ENCODE measurements around the gene NDUFA6.

Gene NDUFA6

DNA sequence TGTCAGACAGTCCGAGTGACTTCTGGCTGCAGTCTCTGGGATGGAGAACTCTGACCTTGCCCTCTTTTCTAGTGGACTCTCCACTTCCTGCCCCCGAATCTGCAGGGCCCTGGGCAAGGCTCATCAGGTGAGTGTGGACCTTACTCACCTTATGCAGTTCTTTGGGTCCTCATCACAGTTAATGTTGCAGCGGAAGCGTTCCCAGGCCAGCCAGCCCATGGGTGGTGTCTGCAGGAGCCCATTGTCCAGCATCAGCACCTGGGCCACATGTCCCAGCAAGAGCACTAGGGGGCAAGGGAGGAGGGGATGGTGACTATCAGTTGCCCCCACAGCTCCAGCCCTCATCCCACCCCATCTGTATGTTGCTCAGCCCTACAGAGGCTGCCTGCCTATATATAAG lies 22.3 kb downstream of the NDUFA6 start:
- Mint-ChIP-seq H3K4me1 (ENCODE audit: low read depth) (peaks cover 19% of the 10 kb centered on the region), H3K27ac (no peak overlapping the region), H3K27me3 (no peaks in the 10 kb centered on the region), H3K36me3 (ENCODE audit: low read depth) (peaks cover 14% of the 10 kb centered on the region), H3K4me3 (no peak overlapping the region), H3K9me3 (no peaks in the 10 kb centered on the region)

GRCh38 chr22:42067671-42068251 lies 22.8 kb downstream of the NDUFA6 start:
- no peak overlapping the region for H3K4me3 Mint-ChIP-seq

DNA sequence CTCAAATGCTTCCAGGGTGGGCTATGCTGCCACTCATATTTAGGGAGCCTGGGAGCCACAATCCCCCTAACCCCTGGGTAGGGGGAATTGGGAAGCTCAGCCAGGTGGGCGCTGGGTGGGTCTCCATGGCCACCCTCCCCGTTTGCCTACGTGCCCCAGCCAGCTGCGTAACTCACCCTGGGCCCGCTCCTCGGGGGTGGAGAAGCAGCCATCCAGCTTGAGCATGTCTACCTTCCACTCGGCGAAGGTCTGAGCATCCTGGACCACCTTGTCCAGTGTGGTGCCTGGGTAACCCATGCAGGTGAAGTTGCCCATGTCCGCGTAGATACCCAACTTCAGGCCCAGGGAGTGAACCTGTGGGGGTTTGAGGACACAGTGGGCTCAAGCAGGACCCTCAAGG lies 23.6 kb downstream of the NDUFA6 start:
- no peak overlapping the region for H3K27ac Mint-ChIP-seq
- no peaks in the 10 kb centered on the region for H3K9me3 Mint-ChIP-seq
- H3K36me3 Mint-ChIP-seq (ENCODE audit: low read depth), result peaks cover 14% of the 10 kb centered on the region
- H3K4me3 Mint-ChIP-seq, result no peak overlapping the region
- peaks cover 16% of the 10 kb centered on the region for H3K4me1 Mint-ChIP-seq (ENCODE audit: low read depth)
- H3K27me3 Mint-ChIP-seq, result no peaks in the 10 kb centered on the region

More at GRCh38 chr22:42067671-42068251, 22.8 kb downstream of the NDUFA6 start:
- Mint-ChIP-seq H3K4me1 (ENCODE audit: low read depth) (peaks cover 16% of the 10 kb centered on the region), H3K36me3 (ENCODE audit: low read depth) (peaks cover 14% of the 10 kb centered on the region), H3K27me3 (no peaks in the 10 kb centered on the region), H3K27ac (no peak overlapping the region), H3K9me3 (no peaks in the 10 kb centered on the region)

DNA sequence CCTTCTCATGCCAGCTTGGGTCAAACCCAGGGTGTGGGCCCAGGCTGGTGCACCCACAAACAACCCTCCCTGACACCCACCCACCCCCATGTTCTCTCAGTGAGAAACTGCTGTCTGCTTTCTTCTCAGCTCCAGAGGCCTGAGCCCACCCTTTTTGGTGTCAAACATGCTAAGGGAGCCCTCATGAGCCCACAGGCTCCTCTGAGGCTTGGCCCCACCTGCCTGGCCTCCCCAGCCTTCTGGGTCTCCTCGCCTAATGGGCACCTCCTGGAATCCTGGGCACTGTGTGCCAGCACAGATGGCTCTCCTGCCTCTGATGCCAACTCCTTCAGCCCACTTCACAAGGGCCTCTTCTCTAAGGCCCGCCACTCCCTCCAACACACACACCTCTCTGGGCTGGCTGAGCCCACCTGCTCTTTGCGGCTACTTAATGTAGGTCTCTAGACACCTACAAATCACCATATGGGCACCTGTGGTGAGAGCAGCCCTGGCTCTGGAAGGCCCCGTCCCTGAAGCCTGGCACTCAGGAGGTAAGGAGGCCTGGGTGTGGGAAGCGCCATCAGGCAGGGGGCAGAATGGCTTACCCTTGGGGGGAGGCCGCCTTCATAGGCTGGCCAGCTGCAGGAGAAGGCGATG lies 24.3 kb downstream of the NDUFA6 start:
- Mint-ChIP-seq H3K27me3 (no peaks in the 10 kb centered on the region), H3K36me3 (ENCODE audit: low read depth) (peaks cover 14% of the 10 kb centered on the region), H3K9me3 (no peaks in the 10 kb centered on the region), H3K4me1 (ENCODE audit: low read depth) (peaks cover 10% of the 10 kb centered on the region), H3K4me3 (no peak overlapping the region), H3K27ac (no peak overlapping the region)

- peaks cover 4% of the 10 kb centered on the region for H3K4me1 Mint-ChIP-seq (ENCODE audit: low read depth)
- peaks cover 19% of the 10 kb centered on the region for H3K36me3 Mint-ChIP-seq (ENCODE audit: low read depth)
- no peak overlapping the region for H3K4me3 Mint-ChIP-seq
- no peak overlapping the region for H3K27ac Mint-ChIP-seq
- no peaks in the 10 kb centered on the region for H3K9me3 Mint-ChIP-seq
- H3K27me3 Mint-ChIP-seq, result no peaks in the 10 kb centered on the region
Observed at GRCh38 chr22:42065438-42066125, 25.0 kb downstream of the NDUFA6 start.

DNA sequence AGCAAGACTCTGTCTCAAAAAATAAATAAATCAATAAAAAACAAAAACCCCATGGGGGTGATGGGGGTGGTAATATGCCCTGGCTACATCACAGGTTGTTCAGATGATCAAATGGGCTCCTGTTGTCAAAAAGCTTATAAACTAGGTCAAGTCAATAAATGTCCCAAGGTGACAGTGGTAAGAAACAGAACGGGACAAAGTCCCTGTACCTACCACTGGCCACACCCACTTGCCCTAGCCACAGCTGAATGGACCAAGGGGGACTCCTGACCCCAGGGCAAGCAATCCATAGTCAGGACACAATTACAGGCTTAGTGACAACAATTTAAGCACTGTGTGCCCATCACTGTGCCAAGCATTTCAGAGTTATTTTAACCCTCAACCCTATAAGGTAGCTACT lies 25.9 kb downstream of the NDUFA6 start:
- H3K9me3 Mint-ChIP-seq, result no peaks in the 10 kb centered on the region
- H3K27ac Mint-ChIP-seq, result no peak overlapping the region
- H3K4me3 Mint-ChIP-seq, result no peak overlapping the region
- H3K27me3 Mint-ChIP-seq, result no peaks in the 10 kb centered on the region
- no peaks in the 10 kb centered on the region for H3K4me1 Mint-ChIP-seq (ENCODE audit: low read depth)
- H3K36me3 Mint-ChIP-seq (ENCODE audit: low read depth), result peaks cover 25% of the 10 kb centered on the region

GRCh38 chr22:42062506-42063170 lies 27.9 kb downstream of the NDUFA6 start:
- Mint-ChIP-seq H3K27ac (no peak overlapping the region), H3K4me1 (ENCODE audit: low read depth) (no peaks in the 10 kb centered on the region), H3K27me3 (no peaks in the 10 kb centered on the region), H3K9me3 (no peaks in the 10 kb centered on the region), H3K36me3 (ENCODE audit: low read depth) (peaks cover 42% of the 10 kb centered on the region), H3K4me3 (no peak overlapping the region)

GRCh38 chr22:42061041-42061440 lies 29.5 kb downstream of the NDUFA6 start:
- Mint-ChIP-seq H3K36me3 (ENCODE audit: low read depth) (peaks cover 48% of the 10 kb centered on the region), H3K27me3 (no peaks in the 10 kb centered on the region), H3K4me1 (ENCODE audit: low read depth) (no peaks in the 10 kb centered on the region), H3K27ac (no peak overlapping the region), H3K4me3 (no peak overlapping the region), H3K9me3 (peaks cover 10% of the 10 kb centered on the region)

- Mint-ChIP-seq H3K4me3 (no peak overlapping the region), H3K4me1 (ENCODE audit: low read depth) (no peaks in the 10 kb centered on the region), H3K9me3 (peaks cover 10% of the 10 kb centered on the region), H3K36me3 (ENCODE audit: low read depth) (peaks cover 46% of the 10 kb centered on the region), H3K27me3 (no peaks in the 10 kb centered on the region), H3K27ac (no peak overlapping the region)
Observed at GRCh38 chr22:42060489-42060888, 30.1 kb downstream of the NDUFA6 start.

- Mint-ChIP-seq H3K4me1 (ENCODE audit: low read depth) (no peaks in the 10 kb centered on the region), H3K9me3 (peaks cover 10% of the 10 kb centered on the region), H3K27ac (no peak overlapping the region), H3K4me3 (no peak overlapping the region), H3K36me3 (ENCODE audit: low read depth) (peaks cover 39% of the 10 kb centered on the region), H3K27me3 (no peaks in the 10 kb centered on the region)
Observed at GRCh38 chr22:42056757-42057511, 33.6 kb downstream of the NDUFA6 start.

DNA sequence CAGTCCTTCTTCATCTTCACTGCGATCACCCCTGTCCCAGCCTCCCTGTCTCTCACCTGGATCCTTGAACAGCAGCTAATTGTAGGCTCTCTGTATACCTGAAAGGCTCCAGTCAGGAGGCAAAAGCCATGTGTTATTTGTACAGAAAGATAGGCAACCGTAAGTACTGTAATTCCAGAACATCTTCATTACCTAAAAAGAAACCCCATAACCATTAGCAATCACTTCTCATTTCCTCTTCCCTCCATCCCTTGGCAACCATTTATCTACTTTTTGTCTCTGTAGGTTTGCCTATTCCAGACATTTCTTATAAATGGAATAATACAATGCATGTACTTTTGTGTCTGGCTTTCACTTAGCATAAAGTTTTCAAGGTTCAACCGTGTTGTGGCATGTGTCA lies 37.8 kb downstream of the NDUFA6 start:
- H3K4me1 Mint-ChIP-seq (ENCODE audit: low read depth), result no peaks in the 10 kb centered on the region
- H3K36me3 Mint-ChIP-seq (ENCODE audit: low read depth), result peaks cover 11% of the 10 kb centered on the region
- H3K9me3 Mint-ChIP-seq, result peaks cover 10% of the 10 kb centered on the region

GRCh38 chr22:42050641-42051180 lies 39.9 kb downstream of the NDUFA6 start:
- H3K4me1 Mint-ChIP-seq (ENCODE audit: low read depth), result no peaks in the 10 kb centered on the region
- H3K27me3 Mint-ChIP-seq, result no peaks in the 10 kb centered on the region
- no peak overlapping the region for H3K4me3 Mint-ChIP-seq
- H3K27ac Mint-ChIP-seq, result no peak overlapping the region
- H3K9me3 Mint-ChIP-seq, result no peaks in the 10 kb centered on the region
- H3K36me3 Mint-ChIP-seq (ENCODE audit: low read depth), result no peaks in the 10 kb centered on the region

More for the DNA sequence above, 37.8 kb downstream of the NDUFA6 start:
- Mint-ChIP-seq H3K4me3 (no peak overlapping the region), H3K27ac (no peak overlapping the region), H3K27me3 (no peaks in the 10 kb centered on the region)

DNA sequence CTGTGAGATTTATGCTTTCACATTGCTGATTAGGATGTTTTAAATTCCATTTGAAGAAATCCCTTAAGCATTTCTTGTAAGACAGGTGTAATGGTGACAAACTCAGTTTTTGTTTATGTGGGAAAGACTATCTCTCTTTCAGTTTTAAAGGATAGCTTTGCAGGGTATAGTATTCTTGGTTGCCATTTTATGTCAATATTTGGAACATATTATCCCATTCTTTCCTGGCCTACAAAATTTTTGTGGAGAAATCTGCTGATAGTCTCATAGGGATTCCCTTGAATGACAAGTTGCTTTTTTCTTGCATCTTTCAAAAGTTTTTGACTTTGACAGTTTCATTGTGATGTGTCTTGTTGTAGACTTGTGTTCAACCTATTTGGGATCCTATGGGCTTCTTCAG lies 48.8 kb downstream of the NDUFA6 start:
- H3K4me1 Mint-ChIP-seq (ENCODE audit: low read depth), result no peaks in the 10 kb centered on the region
- peaks cover 7% of the 10 kb centered on the region for H3K27me3 Mint-ChIP-seq
- H3K4me3 Mint-ChIP-seq, result no peak overlapping the region
- H3K27ac Mint-ChIP-seq, result no peak overlapping the region
- peaks cover 8% of the 10 kb centered on the region for H3K9me3 Mint-ChIP-seq
- H3K36me3 Mint-ChIP-seq (ENCODE audit: low read depth), result peaks cover 14% of the 10 kb centered on the region

GRCh38 chr22:42039271-42039670 lies 51.3 kb downstream of the NDUFA6 start:
- Mint-ChIP-seq H3K4me3 (no peak overlapping the region), H3K4me1 (ENCODE audit: low read depth) (no peaks in the 10 kb centered on the region), H3K9me3 (peaks cover 12% of the 10 kb centered on the region), H3K27ac (no peak overlapping the region), H3K27me3 (peaks cover 7% of the 10 kb centered on the region), H3K36me3 (ENCODE audit: low read depth) (peaks cover 14% of the 10 kb centered on the region)

Data from stimulated activated naive CD8-positive, alpha-beta T cell treated with anti-CD3 and anti-CD28 coated beads, Interleukin-15, Interleukin-2, amounts not matched to agents 100 ng/mL and 50 ng/mL, for 24 hours (primary cell).